Activated T-cell treated with anti-CD3 and anti-CD28 coated beads, Interleukin-2, amount 50 U/mL, for 72 hours (primary cell): ENCODE measurements around the gene PRADC1. TPM values are rescaled to one million over a fixed set of nuclear protein-coding genes. Genes with fewer than 3 reads are reported as not detected.
"Not testable (repeated sequence)": the region's sequence is repeated elsewhere in the genome, so short reads cannot be mapped to it uniquely, and the experiment has no call there.

ENCODE experiments used
- ATAC-seq, 2 donors: fragments of 150-1000 bp; cut with Tn5 transposase; replicated peaks in 1 of 2; 2 replicates each; pipeline ENCODE4 v1.10.0; 2021; ENCODE audit warnings: moderate library complexity in 2 of 2, mild to moderate bottlenecking in 1 of 2
- DNase-seq, 2 donors: peaks; one replicate each; pipeline ENCODE4 v3.0.0; 2021 to 2022; ENCODE audit warnings: mixed read lengths in 1 of 2
- H3K27ac Mint-ChIP-seq: one replicate; pipeline ENCODE4 v1.8.0; 2022; ENCODE audit warnings: mild to moderate bottlenecking, moderate library complexity, mixed read lengths
- H3K27me3 Mint-ChIP-seq: one replicate; pipeline ENCODE4 v1.8.0; 2022; ENCODE audit warnings: low read depth, mixed read lengths
- H3K36me3 Mint-ChIP-seq, 2 donors: one replicate each; pipeline ENCODE4 v1.8.0; 2022; ENCODE audit warnings: mixed read lengths in 2 of 2, mild to moderate bottlenecking in 1 of 2; ENCODE audit not compliant: insufficient read depth in 2 of 2
- H3K4me1 Mint-ChIP-seq: one replicate; pipeline ENCODE4 v1.8.0; 2022; ENCODE audit warnings: low read depth, mixed read lengths
- H3K4me3 Mint-ChIP-seq, 2 donors: one replicate each; pipeline ENCODE4 v1.8.0; 2022; ENCODE audit warnings: mild to moderate bottlenecking in 2 of 2, mixed read lengths in 2 of 2, moderate library complexity in 2 of 2
- H3K9me3 Mint-ChIP-seq, 2 donors: one replicate each; pipeline ENCODE4 v1.8.0; 2022; ENCODE audit warnings: mixed read lengths in 2 of 2
- total RNA-seq, 2 donors: library from RNA; stranded (reverse); gene quantifications; one replicate each; pipeline ENCODE4 v1.2.3, GENCODE V29; 2022

Gene PRADC1
- total RNA-seq, 2 donors from 2014 or later = 15.0 to 17.3 TPM

- ATAC-seq (no peak), DNase-seq (no peak)
- Mint-ChIP-seq H3K36me3 (peaks cover 2 to 4% of the 10 kb centered on the region in 2 donors), H3K4me3 (no peak overlapping the region), H3K27me3 (no peaks in the 10 kb centered on the region), H3K9me3 (no peaks in the 10 kb centered on the region), H3K4me1 (peaks cover 19% of the 10 kb centered on the region), H3K27ac (no peak overlapping the region)
These were observed 30.7 kb upstream of the PRADC1 start for GRCh38 chr2:73263540-73264331.

DNA sequence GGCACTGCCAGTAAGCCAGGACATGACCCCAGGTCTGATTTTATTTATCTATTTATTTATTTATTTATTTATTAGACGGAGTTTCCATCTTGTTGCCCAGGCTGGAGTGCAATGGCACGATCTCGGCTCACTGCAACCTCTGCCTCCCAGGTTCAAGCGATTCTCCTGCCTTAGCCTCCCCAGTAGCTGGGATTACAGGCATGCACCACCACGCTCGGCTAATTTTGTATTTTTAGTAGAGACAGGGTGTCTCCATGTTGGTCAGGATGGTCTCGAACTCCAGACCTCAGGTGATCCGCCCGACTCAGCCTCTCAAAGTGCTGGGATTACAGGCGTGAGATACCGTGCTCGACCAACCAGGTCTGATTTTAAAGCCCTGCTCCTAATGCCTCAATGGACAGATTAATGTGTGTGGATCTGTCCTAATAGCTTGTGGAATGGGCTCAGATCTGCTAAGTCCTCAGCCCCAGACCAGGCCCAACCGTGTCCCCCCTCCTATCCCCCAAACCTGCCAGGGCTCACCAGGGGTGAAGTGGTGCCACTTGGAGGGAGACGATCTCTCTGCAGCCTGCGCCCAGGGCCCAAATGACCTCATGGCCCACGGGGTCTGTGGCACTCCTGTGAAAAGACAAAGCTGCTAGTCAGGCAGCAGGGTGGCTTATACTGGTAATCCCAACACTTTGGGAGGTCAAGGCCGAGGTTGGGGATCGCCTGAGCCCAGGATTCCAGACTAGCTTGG is 29.8 kb upstream of the PRADC1 start:
- H3K36me3 Mint-ChIP-seq, H3K4me3 Mint-ChIP-seq, H3K9me3 Mint-ChIP-seq, ATAC-seq, H3K27me3 Mint-ChIP-seq, DNase-seq, H3K27ac Mint-ChIP-seq: not testable (repeated sequence)
- H3K4me1 Mint-ChIP-seq = peaks cover 13% of the 10 kb centered on the region

GRCh38 chr2:73262108-73262651 is 29.1 kb upstream of the PRADC1 start:
- Mint-ChIP-seq H3K36me3 (peaks cover 0 to 2% of the 10 kb centered on the region in 2 donors), H3K4me3 (no peak overlapping the region), H3K27ac (no peak overlapping the region), H3K9me3 (no peaks in the 10 kb centered on the region), H3K4me1 (peaks cover 6% of the 10 kb centered on the region), H3K27me3 (no peaks in the 10 kb centered on the region)
- ATAC-seq (no peak), DNase-seq (no peak)

DNA sequence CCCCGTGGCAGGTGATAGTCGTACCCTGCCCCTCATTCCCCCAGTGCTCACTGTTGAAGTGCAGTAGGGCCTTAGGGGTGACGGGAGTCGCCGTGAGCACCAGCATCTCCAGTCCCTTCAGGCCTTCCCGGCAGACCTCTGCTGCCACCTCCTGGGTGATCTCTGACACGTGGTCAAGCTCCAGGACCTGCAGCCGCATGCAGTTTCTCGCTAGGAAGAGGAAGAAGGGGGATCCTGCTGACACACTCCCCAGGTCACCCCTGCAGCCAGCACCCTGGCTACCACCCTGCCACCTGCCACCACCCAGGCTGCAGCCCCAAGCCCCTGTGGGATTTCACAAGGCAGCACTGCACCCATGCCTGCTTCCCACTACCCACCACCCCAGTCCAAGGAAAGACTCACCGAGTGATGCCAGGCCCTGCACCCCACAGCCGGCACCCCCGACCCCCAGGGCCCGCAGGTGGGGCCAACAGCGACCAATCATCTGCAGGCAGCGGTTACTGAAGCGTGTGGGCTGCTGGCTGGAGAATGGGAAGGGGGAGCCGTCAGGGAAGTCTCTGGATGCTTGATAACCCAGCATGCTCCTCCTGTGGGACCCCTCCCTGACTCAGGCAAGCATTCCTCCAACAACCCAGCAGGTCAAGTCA is 27.4 kb upstream of the PRADC1 start:
- H3K36me3 Mint-ChIP-seq = no peaks in the 10 kb centered on the region
- no peak overlapping the region for H3K27ac Mint-ChIP-seq
- no peak overlapping the region for H3K4me3 Mint-ChIP-seq
- no peaks in the 10 kb centered on the region for H3K27me3 Mint-ChIP-seq
- no peaks in the 10 kb centered on the region for H3K4me1 Mint-ChIP-seq
- peak in 1 of 2 donors; percentile 16 for ATAC-seq
- no peaks in the 10 kb centered on the region for H3K9me3 Mint-ChIP-seq
- DNase-seq = peak in 1 of 2 donors; percentile 14

DNA sequence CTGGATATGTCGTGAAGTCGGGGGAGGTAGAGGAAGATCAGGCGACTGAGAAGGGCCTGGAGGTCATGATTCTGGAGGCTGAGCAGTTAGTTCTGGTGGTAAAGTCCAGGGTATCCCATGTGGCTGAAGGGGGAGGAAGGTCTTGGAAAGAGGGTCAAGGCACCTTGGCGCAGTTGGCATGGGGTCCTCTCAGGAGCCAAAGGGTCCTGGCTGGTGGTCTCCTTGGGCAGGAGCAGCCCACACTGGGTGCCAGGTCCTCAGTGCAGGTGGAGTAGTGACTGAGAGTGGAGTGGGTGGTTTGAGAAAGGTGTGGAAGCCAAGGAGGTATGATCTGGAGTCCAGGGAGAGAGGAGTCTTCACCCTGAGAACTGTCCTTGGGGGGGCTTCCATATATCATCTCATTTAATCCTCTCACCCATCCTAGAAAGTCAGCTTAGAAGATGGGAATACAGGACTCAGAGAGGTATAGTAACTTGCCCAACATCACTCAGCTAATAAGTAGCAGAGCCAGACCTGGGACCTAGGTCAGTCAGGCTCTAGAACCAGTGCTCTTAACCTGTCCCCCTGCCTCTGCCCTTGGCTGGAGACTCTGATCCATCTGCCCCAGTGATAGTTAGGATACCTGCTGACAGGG is 26.8 kb upstream of the PRADC1 start:
- H3K36me3 Mint-ChIP-seq = no peaks in the 10 kb centered on the region
- H3K27me3 Mint-ChIP-seq = no peaks in the 10 kb centered on the region

GRCh38 chr2:73259276-73259675 is 26.2 kb upstream of the PRADC1 start:
- no peak for ATAC-seq
- DNase-seq = no peak
- Mint-ChIP-seq H3K27me3 (no peaks in the 10 kb centered on the region), H3K4me3 (no peak overlapping the region), H3K4me1 (no peaks in the 10 kb centered on the region), H3K9me3 (no peaks in the 10 kb centered on the region), H3K27ac (no peak overlapping the region), H3K36me3 (no peaks in the 10 kb centered on the region)

More for the DNA sequence above, 26.8 kb upstream of the PRADC1 start:
- H3K27ac Mint-ChIP-seq = no peak overlapping the region
- no peak for ATAC-seq
- no peak overlapping the region for H3K4me3 Mint-ChIP-seq
- no peaks in the 10 kb centered on the region for H3K9me3 Mint-ChIP-seq
- DNase-seq = no peak
- no peaks in the 10 kb centered on the region for H3K4me1 Mint-ChIP-seq

- H3K27ac Mint-ChIP-seq = no peak overlapping the region
- H3K9me3 Mint-ChIP-seq = no peaks in the 10 kb centered on the region
- H3K36me3 Mint-ChIP-seq = no peaks in the 10 kb centered on the region
- DNase-seq = no peak
- no peak overlapping the region for H3K4me3 Mint-ChIP-seq
- H3K27me3 Mint-ChIP-seq = no peaks in the 10 kb centered on the region
- H3K4me1 Mint-ChIP-seq = no peaks in the 10 kb centered on the region
- no peak for ATAC-seq
These were observed 25.8 kb upstream of the PRADC1 start for GRCh38 chr2:73258913-73259215.

- no peak for ATAC-seq
- no peak for DNase-seq
- H3K27ac Mint-ChIP-seq = no peak overlapping the region
- H3K27me3 Mint-ChIP-seq = no peaks in the 10 kb centered on the region
- no peaks in the 10 kb centered on the region for H3K4me1 Mint-ChIP-seq
- no peaks in the 10 kb centered on the region for H3K9me3 Mint-ChIP-seq
- H3K36me3 Mint-ChIP-seq = no peaks in the 10 kb centered on the region
- no peak overlapping the region for H3K4me3 Mint-ChIP-seq
These were observed 25.3 kb upstream of the PRADC1 start for GRCh38 chr2:73258186-73258912.

GRCh38 chr2:73257425-73258125 is 24.5 kb upstream of the PRADC1 start:
- H3K27me3 Mint-ChIP-seq = no peaks in the 10 kb centered on the region
- ATAC-seq (no peak), DNase-seq (no peak)
- no peaks in the 10 kb centered on the region for H3K9me3 Mint-ChIP-seq
- no peaks in the 10 kb centered on the region for H3K4me1 Mint-ChIP-seq
- H3K4me3 Mint-ChIP-seq = no peak overlapping the region
- H3K36me3 Mint-ChIP-seq = peaks cover 0 to 2% of the 10 kb centered on the region in 2 donors
- peak overlapping the region; percentile 14 for H3K27ac Mint-ChIP-seq

GRCh38 chr2:73257021-73257420 is 24.0 kb upstream of the PRADC1 start:
- H3K36me3 Mint-ChIP-seq = peaks cover 0 to 2% of the 10 kb centered on the region in 2 donors
- no peaks in the 10 kb centered on the region for H3K9me3 Mint-ChIP-seq
- H3K27ac Mint-ChIP-seq = no peak overlapping the region
- ATAC-seq = peak in 1 of 2 donors; percentile 15
- no peak overlapping the region for H3K4me3 Mint-ChIP-seq
- H3K4me1 Mint-ChIP-seq = no peaks in the 10 kb centered on the region
- no peaks in the 10 kb centered on the region for H3K27me3 Mint-ChIP-seq
- DNase-seq = no peak

GRCh38 chr2:73256618-73256922 is 23.5 kb upstream of the PRADC1 start:
- DNase-seq = no peak
- peaks cover 0 to 2% of the 10 kb centered on the region in 2 donors for H3K36me3 Mint-ChIP-seq
- peak in 1 of 2 donors; percentile 5 for ATAC-seq
- H3K4me1 Mint-ChIP-seq = no peaks in the 10 kb centered on the region
- H3K27me3 Mint-ChIP-seq = no peaks in the 10 kb centered on the region
- H3K9me3 Mint-ChIP-seq = no peaks in the 10 kb centered on the region
- no peak overlapping the region for H3K4me3 Mint-ChIP-seq
- H3K27ac Mint-ChIP-seq = no peak overlapping the region
